ENCODE measurements around the gene SEMA6A.
A peak's percentile ranks its signal among the peaks of the same experiment; 100 is the strongest.

The SEMA6A gene

GRCh38 chr5:116456036-116456435 lies 118.6 kb downstream of the SEMA6A start:
- DNase-seq, result no peak

GRCh38 chr5:116455061-116455460 lies 119.6 kb downstream of the SEMA6A start:
- no peak for DNase-seq

GRCh38 chr5:116454417-116454927 lies 120.2 kb downstream of the SEMA6A start:
- peak; percentile 16 for DNase-seq

- DNase-seq, result no peak
Measured at GRCh38 chr5:116453988-116454411, 120.6 kb downstream of the SEMA6A start.

- DNase-seq, result no peak
Measured at GRCh38 chr5:116452774-116453368, 121.8 kb downstream of the SEMA6A start.

GRCh38 chr5:116451905-116452450 lies 122.6 kb downstream of the SEMA6A start:
- DNase-seq, result no peak

GRCh38 chr5:116451066-116451465 lies 123.6 kb downstream of the SEMA6A start:
- DNase-seq, result no peak

- no peak for DNase-seq
Measured at GRCh38 chr5:116449458-116449857, 125.2 kb downstream of the SEMA6A start.

- DNase-seq, result no peak
Measured at GRCh38 chr5:116448870-116449427, 125.7 kb downstream of the SEMA6A start.

GRCh38 chr5:116448450-116448849 lies 126.2 kb downstream of the SEMA6A start:
- no peak for DNase-seq

- no peak for DNase-seq
Measured at GRCh38 chr5:116446356-116447005, 128.1 kb downstream of the SEMA6A start.

GRCh38 chr5:116445311-116445710 lies 129.3 kb downstream of the SEMA6A start:
- no peak for DNase-seq

GRCh38 chr5:116444373-116445295 lies 130.0 kb downstream of the SEMA6A start:
- DNase-seq, result no peak

- no peak for DNase-seq
Measured at GRCh38 chr5:116442931-116443551, 131.6 kb downstream of the SEMA6A start.

GRCh38 chr5:116442095-116442534 lies 132.5 kb downstream of the SEMA6A start:
- DNase-seq, result peak; percentile 8

GRCh38 chr5:116441223-116441622 lies 133.4 kb downstream of the SEMA6A start:
- DNase-seq, result no peak

- DNase-seq, result no peak
Measured at GRCh38 chr5:116440457-116441001, 134.1 kb downstream of the SEMA6A start.

GRCh38 chr5:116439905-116440304 lies 134.7 kb downstream of the SEMA6A start:
- DNase-seq, result no peak

- DNase-seq, result no peak
Measured at GRCh38 chr5:116438979-116439554, 135.6 kb downstream of the SEMA6A start.

GRCh38 chr5:116437922-116438578 lies 136.6 kb downstream of the SEMA6A start:
- DNase-seq, result no peak

GRCh38 chr5:116437351-116437705 lies 137.3 kb downstream of the SEMA6A start:
- DNase-seq, result no peak

Measured in GOT3 (cell line).